Measurements from ENCODE around the gene DUSP7. TPM values are rescaled to one million over a fixed set of nuclear protein-coding genes. Genes with fewer than 3 reads are reported as not detected.
A peak's percentile ranks its signal among the peaks of the same experiment; 100 is the strongest.
"Not testable (repeated sequence)": the region's sequence is repeated elsewhere in the genome, so short reads cannot be mapped to it uniquely, and the experiment has no call there.

The DUSP7 gene
- total RNA-seq, 1 donor from 2014 or later: 9.5 TPM

DNA sequence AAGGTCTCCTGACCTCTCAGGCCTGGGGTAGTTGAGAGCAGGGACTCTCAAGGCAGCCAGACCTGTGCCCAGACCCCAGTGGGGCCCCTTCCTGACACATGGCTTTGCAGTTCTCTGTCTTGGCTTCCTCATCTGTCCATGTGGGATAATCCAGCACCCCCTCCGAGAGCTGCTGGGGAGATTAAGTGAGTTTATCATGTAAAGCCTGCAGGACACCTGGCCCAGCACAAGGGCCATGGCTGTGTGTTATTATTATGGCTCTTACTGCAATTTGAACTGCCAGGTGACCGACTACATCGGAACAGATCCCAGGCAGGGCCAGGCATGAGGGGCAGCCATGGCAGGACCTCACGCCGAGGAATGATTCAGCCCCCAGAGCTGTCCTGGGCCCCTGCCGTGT is 12.6 kb downstream of the DUSP7 start:
- TF ChIP-seq, protein P1, sequence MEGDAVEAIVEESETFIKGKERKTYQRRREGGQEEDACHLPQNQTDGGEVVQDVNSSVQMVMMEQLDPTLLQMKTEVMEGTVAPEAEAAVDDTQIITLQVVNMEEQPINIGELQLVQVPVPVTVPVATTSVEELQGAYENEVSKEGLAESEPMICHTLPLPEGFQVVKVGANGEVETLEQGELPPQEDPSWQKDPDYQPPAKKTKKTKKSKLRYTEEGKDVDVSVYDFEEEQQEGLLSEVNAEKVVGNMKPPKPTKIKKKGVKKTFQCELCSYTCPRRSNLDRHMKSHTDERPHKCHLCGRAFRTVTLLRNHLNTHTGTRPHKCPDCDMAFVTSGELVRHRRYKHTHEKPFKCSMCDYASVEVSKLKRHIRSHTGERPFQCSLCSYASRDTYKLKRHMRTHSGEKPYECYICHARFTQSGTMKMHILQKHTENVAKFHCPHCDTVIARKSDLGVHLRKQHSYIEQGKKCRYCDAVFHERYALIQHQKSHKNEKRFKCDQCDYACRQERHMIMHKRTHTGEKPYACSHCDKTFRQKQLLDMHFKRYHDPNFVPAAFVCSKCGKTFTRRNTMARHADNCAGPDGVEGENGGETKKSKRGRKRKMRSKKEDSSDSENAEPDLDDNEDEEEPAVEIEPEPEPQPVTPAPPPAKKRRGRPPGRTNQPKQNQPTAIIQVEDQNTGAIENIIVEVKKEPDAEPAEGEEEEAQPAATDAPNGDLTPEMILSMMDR (IDR thresholded peaks at IDR 0.05; ENCODE audit: partially characterized antibody, unreplicated experiment): no peak
- Mint-ChIP-seq H3K4me1 (ENCODE audit: low read depth, unreplicated experiment) (peaks cover 22% of the 10 kb centered on the region), H3K36me3 (ENCODE audit: unreplicated experiment) (no peaks in the 10 kb centered on the region), H3K27ac (ENCODE audit: unreplicated experiment) (no peak overlapping the region), H3K9me3 (ENCODE audit: unreplicated experiment) (peaks cover 5% of the 10 kb centered on the region), H3K4me3 (ENCODE audit: unreplicated experiment) (no peak overlapping the region), H3K27me3 (ENCODE audit: unreplicated experiment) (peaks cover 7% of the 10 kb centered on the region)
- DNase-seq: no peak

DNA sequence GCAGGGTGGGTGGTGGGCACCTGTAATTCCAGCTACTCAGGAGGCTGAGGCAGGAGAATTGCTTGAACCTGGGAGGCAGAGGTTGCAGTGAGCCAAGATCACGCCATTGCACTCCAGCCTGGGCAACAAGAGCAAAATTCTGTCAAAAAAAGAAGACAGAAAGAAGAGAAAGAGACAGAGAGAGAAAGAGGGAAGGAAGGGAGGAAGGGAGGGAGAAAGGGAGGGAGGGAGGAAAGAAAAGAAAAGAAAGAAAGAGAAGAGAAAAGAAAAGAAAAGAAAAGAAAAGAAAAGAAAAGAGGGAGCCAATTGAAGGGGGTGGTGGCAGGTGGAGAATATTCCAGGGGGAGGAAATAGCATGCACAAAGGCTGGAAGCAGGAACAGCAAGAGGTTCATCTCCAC is 13.3 kb downstream of the DUSP7 start:
- DNase-seq; H3K9me3 Mint-ChIP-seq (ENCODE audit: unreplicated experiment); H3K27ac Mint-ChIP-seq (ENCODE audit: unreplicated experiment); H3K36me3 Mint-ChIP-seq (ENCODE audit: unreplicated experiment); H3K4me3 Mint-ChIP-seq (ENCODE audit: unreplicated experiment); H3K27me3 Mint-ChIP-seq (ENCODE audit: unreplicated experiment): not testable (repeated sequence)
- peaks cover 22% of the 10 kb centered on the region for H3K4me1 Mint-ChIP-seq (ENCODE audit: low read depth, unreplicated experiment)

DNA sequence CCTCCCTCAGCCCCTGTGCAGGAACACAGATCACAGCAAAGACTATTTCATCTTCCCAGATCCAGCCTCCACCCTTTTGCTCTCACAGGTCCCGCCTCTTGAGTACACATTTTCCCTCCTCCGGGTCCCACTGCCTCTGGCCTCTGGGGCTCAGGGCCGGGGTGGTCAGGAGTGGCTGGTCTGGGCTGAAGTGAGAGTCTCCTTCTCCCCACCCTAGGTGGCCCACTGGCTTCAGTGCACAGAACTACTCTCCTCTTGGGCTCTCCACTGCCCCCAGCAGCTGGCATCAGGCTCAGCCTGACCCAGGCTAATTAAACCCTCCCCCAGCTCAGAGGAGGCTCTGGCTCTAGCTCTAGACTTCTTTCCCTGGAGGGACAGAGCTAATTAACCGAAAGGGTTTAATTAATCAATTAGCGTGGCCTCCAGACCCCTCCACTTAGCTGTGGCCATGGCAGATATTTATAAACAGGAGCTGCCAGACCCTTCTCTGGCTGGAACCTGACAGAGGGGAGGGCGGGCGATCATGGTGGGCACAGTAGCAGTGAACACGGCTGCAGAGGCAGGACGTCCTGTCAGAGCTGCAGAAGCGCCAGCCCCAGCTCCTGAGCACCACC is 15.1 kb downstream of the DUSP7 start:
- H3K9me3 Mint-ChIP-seq (ENCODE audit: unreplicated experiment): peaks cover 5% of the 10 kb centered on the region
- no peak for DNase-seq
- TF ChIP-seq, protein P1 (IDR thresholded peaks at IDR 0.05; ENCODE audit: partially characterized antibody, unreplicated experiment): no peak
- H3K27me3 Mint-ChIP-seq (ENCODE audit: unreplicated experiment): peaks cover 7% of the 10 kb centered on the region
- H3K27ac Mint-ChIP-seq (ENCODE audit: unreplicated experiment): no peak overlapping the region
- H3K4me1 Mint-ChIP-seq (ENCODE audit: low read depth, unreplicated experiment): peaks cover 23% of the 10 kb centered on the region
- H3K4me3 Mint-ChIP-seq (ENCODE audit: unreplicated experiment): peak overlapping the region; percentile 16
- H3K36me3 Mint-ChIP-seq (ENCODE audit: unreplicated experiment): no peaks in the 10 kb centered on the region

DNA sequence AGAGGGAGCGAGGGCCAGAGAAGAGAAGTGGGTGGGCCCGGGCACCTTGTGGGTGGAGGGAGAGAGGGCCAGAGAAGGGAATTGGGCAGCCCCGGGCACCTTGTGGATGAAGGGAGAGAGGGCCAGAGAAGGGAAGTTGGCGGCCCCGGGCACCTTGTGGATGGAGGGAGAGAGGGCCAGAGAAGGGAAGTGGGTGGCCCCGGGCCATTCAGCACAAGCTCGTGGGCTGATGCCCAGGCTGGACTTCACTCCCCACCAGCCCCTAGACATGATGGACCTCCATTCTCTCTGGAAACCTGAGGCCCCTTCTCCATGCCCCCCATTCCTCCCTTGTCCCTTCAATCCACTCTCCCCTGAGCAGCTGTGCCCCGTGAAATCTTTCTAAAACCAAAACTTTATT is 15.8 kb downstream of the DUSP7 start:
- peaks cover 26% of the 10 kb centered on the region for H3K4me1 Mint-ChIP-seq (ENCODE audit: low read depth, unreplicated experiment)
- DNase-seq: no peak
- no peaks in the 10 kb centered on the region for H3K36me3 Mint-ChIP-seq (ENCODE audit: unreplicated experiment)
- TF ChIP-seq, protein P1 (IDR thresholded peaks at IDR 0.05; ENCODE audit: partially characterized antibody, unreplicated experiment): no peak
- H3K27ac Mint-ChIP-seq (ENCODE audit: unreplicated experiment): no peak overlapping the region
- no peak overlapping the region for H3K4me3 Mint-ChIP-seq (ENCODE audit: unreplicated experiment)
- H3K27me3 Mint-ChIP-seq (ENCODE audit: unreplicated experiment): peaks cover 10% of the 10 kb centered on the region
- H3K9me3 Mint-ChIP-seq (ENCODE audit: unreplicated experiment): peaks cover 4% of the 10 kb centered on the region

DNA sequence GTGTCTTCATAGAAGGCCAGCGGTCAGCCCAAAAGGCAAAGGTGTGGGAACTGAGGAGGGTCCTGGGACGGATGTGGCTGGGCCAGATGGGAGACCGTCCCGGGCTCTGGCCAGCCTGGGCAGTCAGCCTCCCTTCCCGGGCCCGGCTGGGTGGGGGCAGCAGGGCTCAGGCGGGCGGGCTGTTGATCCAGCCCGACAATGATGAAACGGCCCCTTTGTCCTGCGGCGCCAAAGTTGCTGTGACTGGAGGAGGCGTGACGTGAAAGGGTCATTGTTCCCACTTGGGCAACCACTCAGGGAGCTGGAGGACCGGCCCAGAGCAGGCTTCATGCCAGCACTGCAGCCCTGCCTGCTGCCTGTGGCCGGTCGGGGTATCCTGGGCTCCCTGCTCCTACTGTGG is 16.5 kb downstream of the DUSP7 start:
- Mint-ChIP-seq H3K27me3 (ENCODE audit: unreplicated experiment) (peaks cover 9% of the 10 kb centered on the region), H3K36me3 (ENCODE audit: unreplicated experiment) (no peaks in the 10 kb centered on the region), H3K9me3 (ENCODE audit: unreplicated experiment) (peaks cover 4% of the 10 kb centered on the region), H3K4me1 (ENCODE audit: low read depth, unreplicated experiment) (peaks cover 20% of the 10 kb centered on the region), H3K4me3 (ENCODE audit: unreplicated experiment) (no peak overlapping the region), H3K27ac (ENCODE audit: unreplicated experiment) (no peak overlapping the region)
- TF ChIP-seq, protein P1 (IDR thresholded peaks at IDR 0.05; ENCODE audit: partially characterized antibody, unreplicated experiment): no peak
- no peak for DNase-seq
